A673 (cell line): ENCODE results near the gene ARL10. TPM values are rescaled to one million over a fixed set of nuclear protein-coding genes. Genes with fewer than 3 reads are reported as not detected.

Source experiments
- BruUV-seq: library from RNA; stranded (reverse); fragments of 400-500 nt; replicated peaks from 2 replicates; lab custom pipeline; 2021; lab: Mats Ljungman, UMichigan
- CTCF ChIA-PET: fragments of 300-600 bp; sonication (Branson Sonifier 250); formaldehyde crosslinking; loops from one replicate; lab custom pipeline; 2022; ENCODE audit warnings: antibody characterized with exemption; lab: Charles Lee
- POLR2A ChIA-PET: fragments of 300-600 bp; sonication (Branson Sonifier 250); formaldehyde crosslinking; loops from one replicate; lab custom pipeline; 2022; ENCODE audit warnings: antibody characterized with exemption; ENCODE audit not compliant: low non-redundant PET; lab: Charles Lee
- DNase-seq: peaks from one replicate; pipeline ENCODE4 v3.0.0-alpha.2; 2015; ENCODE audit warnings: low spot score
- H3K27ac ChIP-seq: fragments of 200-600 bp; sonication (generic); 2 replicates; pipeline ENCODE4 v1.5.1; 2016; ENCODE audit warnings: mixed run types, low read depth, mild to moderate bottlenecking, mixed read lengths, antibody characterized with exemption, low read length; ENCODE audit not compliant: poor library complexity, severe bottlenecking
- H3K27me3 ChIP-seq: fragments of 200-600 bp; sonication (generic); replicated peaks from 2 replicates; pipeline ENCODE4 v1.6.1; 2017; ENCODE audit warnings: mixed run types, low read depth, mild to moderate bottlenecking, mixed read lengths, antibody characterized with exemption, low read length; ENCODE audit not compliant: insufficient read depth, poor library complexity
- H3K36me3 ChIP-seq: fragments of 200-600 bp; sonication (generic); 2 replicates; pipeline ENCODE4 v1.6.1; 2016; ENCODE audit warnings: mixed run types, mild to moderate bottlenecking, mixed read lengths, antibody characterized with exemption, low read length; ENCODE audit not compliant: insufficient read depth, poor library complexity, severe bottlenecking
- H3K4me1 ChIP-seq: fragments of 200-600 bp; sonication (generic); 2 replicates; pipeline ENCODE4 v1.6.1; 2017; ENCODE audit warnings: mixed run types, mild to moderate bottlenecking, mixed read lengths, antibody characterized with exemption, low read length; ENCODE audit not compliant: insufficient read depth, poor library complexity, severe bottlenecking
- H3K4me3 ChIP-seq: fragments of 200-600 bp; sonication (generic); 2 replicates; pipeline ENCODE4 v1.5.1; 2016; ENCODE audit warnings: low read depth, mixed run types, mild to moderate bottlenecking, mixed read lengths, low read length; ENCODE audit not compliant: poor library complexity, severe bottlenecking
- H3K9me3 ChIP-seq: fragments of 200-600 bp; sonication (generic); 2 replicates; pipeline ENCODE4 v1.6.1; 2016; ENCODE audit warnings: mixed run types, low read depth, mild to moderate bottlenecking, mixed read lengths, antibody characterized with exemption, low read length; ENCODE audit not compliant: poor library complexity, severe bottlenecking
- CTCF ChIP-seq: fragments of 300-800, 200-600 bp; sonication (generic); conservative IDR thresholded peaks from 2 replicates; pipeline ENCODE4 v1.5.1; 2017; ENCODE audit warnings: low read depth, mild to moderate bottlenecking, antibody characterized with exemption, low read length, moderate library complexity, mixed read lengths
- EZH2 ChIP-seq: fragments of 200-600 bp; sonication (generic); IDR thresholded peaks from 2 replicates; pipeline ENCODE4 v1.6.1; 2017; ENCODE audit warnings: borderline replicate concordance, low read depth, mild to moderate bottlenecking, mixed read lengths, antibody characterized with exemption, low read length; ENCODE audit not compliant: poor library complexity, severe bottlenecking
- intact Hi-C: fragments of 100-400 bp; cut with micrococcal nuclease; formaldehyde crosslinking; loops from one replicate; pipeline ENCODE4 v1.10.0; 2022; ENCODE audit not compliant: unreplicated experiment
- total RNA-seq: library from RNA; stranded (reverse); gene quantifications from 2 replicates; pipeline ENCODE4 v1.2.3, GENCODE V29; 2021

The ARL10 gene
- total RNA-seq, 1 experiment from 2014 or later, result 13.6 TPM

- no peak overlapping the region for H3K27ac ChIP-seq
- H3K9me3 ChIP-seq, result no peaks in the 10 kb centered on the region
- TF ChIP-seq EZH2 (no peak), CTCF (no peak)
- peaks cover 32% of the 10 kb centered on the region for H3K36me3 ChIP-seq
- no peak overlapping the region for H3K4me3 ChIP-seq
- intact Hi-C loops, result no loop called here
- no peaks in the 10 kb centered on the region for H3K4me1 ChIP-seq
- no TSS peak for BruUV-seq
- no peak for DNase-seq
- ChIA-PET CTCF (no interaction called here), POLR2A (no interaction called here)
- no peaks in the 10 kb centered on the region for H3K27me3 ChIP-seq
Observed at GRCh38 chr5:176356179-176356566, 9.1 kb upstream of the ARL10 start.

- Histone ChIP-seq H3K27me3 (no peaks in the 10 kb centered on the region), H3K9me3 (no peaks in the 10 kb centered on the region), H3K36me3 (peaks cover 14% of the 10 kb centered on the region), H3K4me1 (peaks cover 4% of the 10 kb centered on the region), H3K4me3 (no peak overlapping the region), H3K27ac (no peak overlapping the region)
- TF ChIP-seq CTCF (no peak), EZH2 (no peak)
- no peak for DNase-seq
- ChIA-PET CTCF (no interaction called here), POLR2A (no interaction called here)
- intact Hi-C loops, result loop anchor here (5.0 kb wide), 1 partner anchor 178 kb away; the partner anchor contains the start of gene RNF44
- TSS peak; percentile 15 for BruUV-seq
Observed at GRCh38 chr5:176359658-176360057, 5.6 kb upstream of the ARL10 start.

- H3K36me3 ChIP-seq, result peaks cover 14% of the 10 kb centered on the region
- CTCF ChIA-PET, result no interaction called here
- peak overlapping the region; percentile 88 for H3K27ac ChIP-seq
- H3K4me3 ChIP-seq, result peak overlapping the region; percentile 95
- H3K9me3 ChIP-seq, result no peaks in the 10 kb centered on the region
- no peaks in the 10 kb centered on the region for H3K27me3 ChIP-seq
- TF ChIP-seq CTCF, result no peak
- no peak for TF ChIP-seq EZH2
- H3K4me1 ChIP-seq, result peaks cover 4% of the 10 kb centered on the region
- intact Hi-C loops, result loop anchor here (5.0 kb wide), 1 partner anchor 176 kb away; the partner anchor contains the start of gene RNF44
- TSS peak; percentile 47 for BruUV-seq
- POLR2A ChIA-PET, result no interaction called here
- DNase-seq, result peak; percentile 7
Observed at GRCh38 chr5:176360894-176361436, 4.3 kb upstream of the ARL10 start.
